ENCODE measurements around the gene ZMIZ2.

The ZMIZ2 gene

GRCh38 chr7:44736896-44737295 lies 11.8 kb upstream of the ZMIZ2 start:
- H3K4me3 ChIP-seq (ENCODE audit: low read depth, low read length), result no peak overlapping the region
- no peaks in the 10 kb centered on the region for H3K4me1 ChIP-seq
- H2AFZ ChIP-seq, result no peak overlapping the region
- no peaks in the 10 kb centered on the region for H3K27me3 ChIP-seq (ENCODE audit: control insufficient read depth, insufficient read depth, low read length)
- no peak for TF ChIP-seq CTCF (IDR thresholded peaks at IDR 0.05)
- H3K9me3 ChIP-seq (ENCODE audit: control insufficient read depth, low read length), result no peaks in the 10 kb centered on the region
- H3K79me2 ChIP-seq, result no peaks in the 10 kb centered on the region
- no peak overlapping the region for H3K4me2 ChIP-seq (ENCODE audit: low read length)
- H3K9ac ChIP-seq, result no peak overlapping the region
- H3K27ac ChIP-seq, result no peak overlapping the region
- no peaks in the 10 kb centered on the region for H3K36me3 ChIP-seq (ENCODE audit: control insufficient read depth, insufficient read depth, low read length)

GRCh38 chr7:44738051-44738723 lies 10.5 kb upstream of the ZMIZ2 start:
- TF ChIP-seq CTCF (IDR thresholded peaks at IDR 0.05), result no peak
- Histone ChIP-seq H3K79me2 (no peaks in the 10 kb centered on the region), H3K4me2 (ENCODE audit: low read length) (no peak overlapping the region), H3K4me1 (no peaks in the 10 kb centered on the region), H3K9ac (no peak overlapping the region), H3K9me3 (ENCODE audit: control insufficient read depth, low read length) (no peaks in the 10 kb centered on the region), H3K27me3 (ENCODE audit: control insufficient read depth, insufficient read depth, low read length) (no peaks in the 10 kb centered on the region), H3K27ac (no peak overlapping the region), H3K36me3 (ENCODE audit: control insufficient read depth, insufficient read depth, low read length) (no peaks in the 10 kb centered on the region), H2AFZ (no peak overlapping the region), H3K4me3 (ENCODE audit: low read depth, low read length) (no peak overlapping the region)

- H3K9me3 ChIP-seq (ENCODE audit: control insufficient read depth, low read length), result no peaks in the 10 kb centered on the region
- no peaks in the 10 kb centered on the region for H3K79me2 ChIP-seq
- H3K4me2 ChIP-seq (ENCODE audit: low read length), result no peak overlapping the region
- TF ChIP-seq CTCF (IDR thresholded peaks at IDR 0.05), result no peak
- no peak overlapping the region for H3K27ac ChIP-seq
- H3K4me3 ChIP-seq (ENCODE audit: low read depth, low read length), result no peak overlapping the region
- no peaks in the 10 kb centered on the region for H3K36me3 ChIP-seq (ENCODE audit: control insufficient read depth, insufficient read depth, low read length)
- no peak overlapping the region for H2AFZ ChIP-seq
- H3K4me1 ChIP-seq, result no peaks in the 10 kb centered on the region
- no peak overlapping the region for H3K9ac ChIP-seq
- H3K27me3 ChIP-seq (ENCODE audit: control insufficient read depth, insufficient read depth, low read length), result no peaks in the 10 kb centered on the region
Observed at GRCh38 chr7:44738876-44739665, 9.6 kb upstream of the ZMIZ2 start.

- H3K79me2 ChIP-seq, result no peaks in the 10 kb centered on the region
- H3K36me3 ChIP-seq (ENCODE audit: control insufficient read depth, insufficient read depth, low read length), result no peaks in the 10 kb centered on the region
- H3K4me2 ChIP-seq (ENCODE audit: low read length), result no peak overlapping the region
- no peak overlapping the region for H3K4me3 ChIP-seq (ENCODE audit: low read depth, low read length)
- TF ChIP-seq CTCF (IDR thresholded peaks at IDR 0.05), result no peak
- no peak overlapping the region for H3K9ac ChIP-seq
- H3K27ac ChIP-seq, result no peak overlapping the region
- no peaks in the 10 kb centered on the region for H3K9me3 ChIP-seq (ENCODE audit: control insufficient read depth, low read length)
- H3K27me3 ChIP-seq (ENCODE audit: control insufficient read depth, insufficient read depth, low read length), result no peaks in the 10 kb centered on the region
- H2AFZ ChIP-seq, result no peak overlapping the region
- no peaks in the 10 kb centered on the region for H3K4me1 ChIP-seq
Observed at GRCh38 chr7:44740055-44740454, 8.6 kb upstream of the ZMIZ2 start.
